ENCODE data around the gene NPEPL1.
"Not testable (repeated sequence)": the region's sequence is repeated elsewhere in the genome, so short reads cannot be mapped to it uniquely, and the experiment has no call there.

NPEPL1 gene

GRCh38 chr20:58722877-58723627, 30.5 kb downstream of the NPEPL1 start:
- TF ChIP-seq, protein P1, sequence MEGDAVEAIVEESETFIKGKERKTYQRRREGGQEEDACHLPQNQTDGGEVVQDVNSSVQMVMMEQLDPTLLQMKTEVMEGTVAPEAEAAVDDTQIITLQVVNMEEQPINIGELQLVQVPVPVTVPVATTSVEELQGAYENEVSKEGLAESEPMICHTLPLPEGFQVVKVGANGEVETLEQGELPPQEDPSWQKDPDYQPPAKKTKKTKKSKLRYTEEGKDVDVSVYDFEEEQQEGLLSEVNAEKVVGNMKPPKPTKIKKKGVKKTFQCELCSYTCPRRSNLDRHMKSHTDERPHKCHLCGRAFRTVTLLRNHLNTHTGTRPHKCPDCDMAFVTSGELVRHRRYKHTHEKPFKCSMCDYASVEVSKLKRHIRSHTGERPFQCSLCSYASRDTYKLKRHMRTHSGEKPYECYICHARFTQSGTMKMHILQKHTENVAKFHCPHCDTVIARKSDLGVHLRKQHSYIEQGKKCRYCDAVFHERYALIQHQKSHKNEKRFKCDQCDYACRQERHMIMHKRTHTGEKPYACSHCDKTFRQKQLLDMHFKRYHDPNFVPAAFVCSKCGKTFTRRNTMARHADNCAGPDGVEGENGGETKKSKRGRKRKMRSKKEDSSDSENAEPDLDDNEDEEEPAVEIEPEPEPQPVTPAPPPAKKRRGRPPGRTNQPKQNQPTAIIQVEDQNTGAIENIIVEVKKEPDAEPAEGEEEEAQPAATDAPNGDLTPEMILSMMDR (conservative IDR thresholded peaks at IDR 0.05) = no peak
- no peak overlapping the region for H3K27ac ChIP-seq

- no peak overlapping the region for H3K27ac ChIP-seq
- TF ChIP-seq, protein P1 (conservative IDR thresholded peaks at IDR 0.05) = no peak
These were observed 31.0 kb downstream of the NPEPL1 start for GRCh38 chr20:58723628-58723984.

GRCh38 chr20:58726156-58726555, 33.6 kb downstream of the NPEPL1 start:
- H3K27ac ChIP-seq = not testable (repeated sequence)

DNA sequence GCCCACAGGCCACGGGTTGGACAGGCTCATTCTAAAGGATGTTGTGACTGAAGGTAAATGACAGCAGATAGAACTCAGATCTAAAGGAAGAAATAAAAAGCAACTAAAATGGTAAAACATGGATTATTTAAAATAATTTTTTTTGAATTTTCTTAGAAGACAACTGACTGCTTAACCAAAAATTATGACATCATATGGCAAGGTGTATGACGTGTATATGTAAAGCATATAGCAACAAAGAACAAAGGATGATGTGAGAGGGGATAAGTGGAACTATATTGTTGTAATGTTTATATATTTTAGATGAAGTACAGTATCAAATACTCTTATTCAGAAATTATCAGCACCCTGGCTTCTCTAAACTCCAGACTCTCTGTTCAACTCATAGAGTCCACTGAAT, 38.6 kb downstream of the NPEPL1 start:
- H3K27ac ChIP-seq = no peak overlapping the region
- TF ChIP-seq, protein P1 (conservative IDR thresholded peaks at IDR 0.05) = no peak

DNA sequence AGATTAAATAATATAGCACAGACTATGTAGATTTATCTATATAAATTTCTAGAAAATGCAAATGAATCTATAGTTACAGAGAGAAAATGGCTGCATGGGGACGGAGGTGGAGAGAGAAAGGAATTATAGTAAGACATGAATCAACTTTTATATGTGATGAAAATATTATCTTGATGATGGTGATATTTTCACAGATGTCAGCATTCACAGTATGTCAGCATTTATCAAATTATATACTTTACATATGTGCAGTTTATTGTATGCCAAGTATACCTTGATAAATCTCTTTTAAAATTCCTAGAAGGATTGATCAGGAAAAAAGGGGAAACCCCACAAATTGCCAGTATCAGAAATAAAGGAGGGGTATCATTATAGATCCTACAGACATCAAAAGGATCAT, 44.6 kb downstream of the NPEPL1 start:
- no peak overlapping the region for H3K27ac ChIP-seq
- TF ChIP-seq, protein P1 (conservative IDR thresholded peaks at IDR 0.05) = no peak

DNA sequence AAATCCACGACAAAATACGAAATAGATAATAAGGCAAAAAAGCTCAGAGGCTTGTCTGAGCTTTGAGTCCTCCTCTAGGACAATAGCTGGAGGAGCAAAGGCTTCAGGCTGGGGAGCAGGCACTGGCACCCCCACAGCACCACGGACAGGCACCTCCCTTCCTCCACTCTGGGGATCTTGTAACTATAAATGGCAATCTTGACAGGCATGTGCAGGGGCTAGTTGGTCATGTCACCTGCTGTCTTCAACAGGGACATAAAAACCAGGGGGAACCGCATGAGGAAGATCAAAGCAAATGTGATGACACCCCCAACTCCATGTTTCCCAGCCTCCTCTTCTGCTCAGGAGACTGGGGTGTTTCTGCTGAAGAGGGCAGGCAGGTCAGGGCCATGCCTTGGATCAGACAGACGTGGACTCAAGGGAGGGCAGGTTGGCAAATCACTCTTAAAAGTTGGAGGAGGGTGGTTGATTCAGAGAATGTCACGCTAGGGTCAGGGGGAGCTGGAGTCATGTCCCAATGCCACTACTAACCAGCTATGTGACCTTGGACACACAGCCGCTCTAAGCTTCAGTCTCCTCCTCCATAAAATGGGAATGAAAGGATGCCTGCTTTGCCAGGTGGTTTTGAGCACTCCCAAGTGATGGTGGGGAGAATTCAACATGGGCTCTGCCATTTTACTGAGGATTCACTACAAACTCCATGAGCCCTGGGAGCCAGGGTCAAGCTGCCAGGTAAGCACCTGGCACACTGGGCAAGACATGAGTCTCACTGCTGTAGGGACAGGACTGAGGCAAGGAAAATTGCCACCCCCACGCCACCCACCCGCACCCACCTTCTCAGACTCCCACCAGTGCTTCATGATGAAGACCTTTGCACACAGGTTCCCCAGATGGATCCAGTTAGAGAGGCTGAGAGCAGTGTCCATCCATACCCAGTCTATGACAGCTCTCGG, 48.0 kb downstream of the NPEPL1 start:
- TF ChIP-seq, protein P1 (conservative IDR thresholded peaks at IDR 0.05) = no peak
- no peak overlapping the region for H3K27ac ChIP-seq

DNA sequence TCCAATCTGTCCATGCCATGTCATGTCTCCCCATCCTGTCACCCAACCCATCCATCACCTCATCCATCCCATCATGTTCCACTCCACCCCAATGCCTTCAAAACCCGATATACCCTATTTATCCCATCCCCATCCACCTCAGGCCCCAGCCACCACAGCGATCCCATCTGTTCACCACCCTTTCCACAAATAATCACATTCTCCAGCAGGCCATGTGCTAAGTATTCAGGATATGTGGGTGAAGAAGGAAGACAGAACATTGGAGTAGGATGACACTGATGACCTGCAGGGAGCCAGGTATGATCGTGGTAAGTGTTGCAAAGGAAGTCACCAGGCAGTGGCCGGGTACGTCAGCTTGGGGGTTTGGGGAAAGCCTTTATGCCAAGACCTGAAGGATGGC, 48.8 kb downstream of the NPEPL1 start:
- H3K27ac ChIP-seq = no peak overlapping the region
- TF ChIP-seq, protein P1 (conservative IDR thresholded peaks at IDR 0.05) = no peak
